GM23338 (cell line): Measurements from ENCODE around the gene BIRC7. TPM values are rescaled to one million over a fixed set of nuclear protein-coding genes. Genes with fewer than 3 reads are reported as not detected.

Experiments
- ATAC-seq: fragments of 200-7000 bp; cut with Tn5 transposase; 3 replicates; pipeline ENCODE4 v1.9.1; 2020
- DNase-seq: peaks from one replicate; pipeline ENCODE4 v3.0.0-alpha.2; 2015; ENCODE audit warnings: low spot score
- H2AFZ ChIP-seq: fragments of 200-600 bp; sonication (generic); 2 replicates; pipeline ENCODE4 v1.8.0; 2016; ENCODE audit warnings: antibody characterized with exemption, mild to moderate bottlenecking, moderate library complexity
- H3F3A ChIP-seq: fragments of 200-600 bp; sonication (generic); replicated peaks from 2 replicates; pipeline ENCODE4 v1.8.0; 2017; ENCODE audit warnings: antibody characterized with exemption, mixed run types, low read depth
- H3K27ac ChIP-seq: fragments of 200-600 bp; sonication (generic); 2 replicates; pipeline ENCODE4 v1.6.1; 2016; ENCODE audit warnings: low read depth
- H3K27me3 ChIP-seq: fragments of 200-600 bp; sonication (generic); 2 replicates; pipeline ENCODE4 v1.8.0; 2016; ENCODE audit warnings: mild to moderate bottlenecking, mixed run types, moderate library complexity; ENCODE audit not compliant: insufficient read depth
- H3K36me3 ChIP-seq: fragments of 200-600 bp; sonication (generic); 2 replicates; pipeline ENCODE4 v1.8.0; 2016; ENCODE audit warnings: mild to moderate bottlenecking; ENCODE audit not compliant: insufficient read depth
- H3K4me1 ChIP-seq: fragments of 200-600 bp; sonication (generic); 2 replicates; pipeline ENCODE4 v1.8.0; 2016; ENCODE audit warnings: mild to moderate bottlenecking, moderate library complexity; ENCODE audit not compliant: insufficient read depth
- H3K4me2 ChIP-seq: fragments of 200-600 bp; sonication (generic); 2 replicates; pipeline ENCODE4 v1.7.1; 2017; ENCODE audit warnings: mixed run types
- H3K4me3 ChIP-seq: fragments of 200-600 bp; sonication (generic); 2 replicates; pipeline ENCODE4 v1.6.1; 2016; ENCODE audit warnings: mixed run types
- H3K79me2 ChIP-seq: fragments of 200-600 bp; sonication (generic); replicated peaks from 2 replicates; pipeline ENCODE4 v1.8.0; 2017; ENCODE audit warnings: mild to moderate bottlenecking; ENCODE audit not compliant: insufficient read depth
- H3K9me2 ChIP-seq: fragments of 200-600 bp; sonication (generic); 2 replicates; pipeline ENCODE4 v1.8.0; 2017; ENCODE audit not compliant: insufficient read depth
- H4K20me1 ChIP-seq: fragments of 200-600 bp; sonication (generic); replicated peaks from 2 replicates; pipeline ENCODE4 v1.8.0; 2017; ENCODE audit warnings: mild to moderate bottlenecking; ENCODE audit not compliant: insufficient read depth
- H3K27ac Mint-ChIP-seq: 2 replicates; pipeline ENCODE4 v1.8.0; 2020; ENCODE audit warnings: inconsistent platforms, mild to moderate bottlenecking, moderate library complexity, mixed read lengths
- H3K27me3 Mint-ChIP-seq: 3 replicates; pipeline ENCODE4 v1.8.0; 2022; ENCODE audit warnings: low read depth, mild to moderate bottlenecking, moderate library complexity, mixed read lengths, inconsistent platforms; ENCODE audit not compliant: insufficient read depth, poor library complexity
- H3K36me3 Mint-ChIP-seq: 3 replicates; pipeline ENCODE4 v1.8.0; 2021; ENCODE audit warnings: low read depth, mild to moderate bottlenecking, inconsistent platforms, moderate library complexity, mixed read lengths
- H3K4me1 Mint-ChIP-seq: 3 replicates; pipeline ENCODE4 v1.8.0; 2020; ENCODE audit warnings: mild to moderate bottlenecking, inconsistent platforms, mixed read lengths
- H3K4me3 Mint-ChIP-seq: 3 replicates; pipeline ENCODE4 v1.8.0; 2021; ENCODE audit warnings: moderate library complexity, mild to moderate bottlenecking, inconsistent platforms, mixed read lengths
- H3K9me3 Mint-ChIP-seq: 3 replicates; pipeline ENCODE4 v1.8.0; 2020; ENCODE audit warnings: moderate library complexity, mild to moderate bottlenecking, inconsistent platforms, mixed read lengths
- EZH2phosphoT487 ChIP-seq: fragments of 200-600 bp; sonication (generic); IDR thresholded peaks from one replicate; pipeline ENCODE4 v1.8.1; 2018; ENCODE audit warnings: antibody characterized with exemption; ENCODE audit not compliant: unreplicated experiment
- JUNB ChIP-seq: IDR thresholded peaks from one replicate; pipeline ENCODE4 v1.6.1; 2016; ENCODE audit warnings: antibody characterized with exemption; ENCODE audit not compliant: unreplicated experiment
- NANOG ChIP-seq: IDR thresholded peaks from 2 replicates; pipeline ENCODE4 v1.6.1; 2016; ENCODE audit warnings: antibody characterized with exemption, borderline replicate concordance
- ZNF114 ChIP-seq: fragments of 250-450 bp; sonication (Bioruptor Pico); IDR thresholded peaks from 2 replicates; pipeline ENCODE4 v1.5.0; 2020; ENCODE audit warnings: mild to moderate bottlenecking, moderate library complexity
- ZNF331 ChIP-seq: fragments of 250-450 bp; sonication (Bioruptor Pico); IDR thresholded peaks from 2 replicates; pipeline ENCODE4 v1.5.0; 2020; ENCODE audit warnings: low read depth, mild to moderate bottlenecking, moderate library complexity
- polyA plus RNA-seq: library from polyadenylated mRNA; unstranded; fragments of >200 nt; fragmentation: Nextera tagmentation; extraction: Ambion mirVana; gene quantifications from 2 replicates; pipeline ENCODE4 v1.2.1, GENCODE V29; 2016
- total RNA-seq: library from RNA; depleted of rRNA; stranded (reverse); fragments of >200 nt; shearing (Covaris generic); gene quantifications from 2 replicates; pipeline ENCODE4 v1.2.3, GENCODE V29; 2014
- TF ChIP-seq, protein P1 (sequence below): fragments of 250-450 bp; sonication (Bioruptor Pico); IDR thresholded peaks from 2 replicates; pipeline ENCODE4 v1.5.0; 2020; ENCODE audit warnings: mild to moderate bottlenecking, moderate library complexity
- TF ChIP-seq, protein P2 (sequence below), 2 experiments: fragments of 200-600 bp in 1 of 2; sonication (generic) in 1 of 2; conservative IDR thresholded peaks; 2 replicates each; pipeline versions ENCODE4 v1.5.1 to v1.6.1; 2016 to 2017; ENCODE audit warnings: antibody characterized with exemption in 2 of 2, low read depth in 2 of 2, mild to moderate bottlenecking in 2 of 2, moderate library complexity in 1 of 2
- TF ChIP-seq, protein P3 (sequence below): IDR thresholded peaks from one replicate; pipeline ENCODE4 v1.6.1; 2018; ENCODE audit warnings: antibody characterized with exemption; ENCODE audit not compliant: unreplicated experiment

The BIRC7 gene
- total and polyA plus RNA-seq, 2 experiments from 2014 or later = 0.16 to 0.24 TPM

DNA sequence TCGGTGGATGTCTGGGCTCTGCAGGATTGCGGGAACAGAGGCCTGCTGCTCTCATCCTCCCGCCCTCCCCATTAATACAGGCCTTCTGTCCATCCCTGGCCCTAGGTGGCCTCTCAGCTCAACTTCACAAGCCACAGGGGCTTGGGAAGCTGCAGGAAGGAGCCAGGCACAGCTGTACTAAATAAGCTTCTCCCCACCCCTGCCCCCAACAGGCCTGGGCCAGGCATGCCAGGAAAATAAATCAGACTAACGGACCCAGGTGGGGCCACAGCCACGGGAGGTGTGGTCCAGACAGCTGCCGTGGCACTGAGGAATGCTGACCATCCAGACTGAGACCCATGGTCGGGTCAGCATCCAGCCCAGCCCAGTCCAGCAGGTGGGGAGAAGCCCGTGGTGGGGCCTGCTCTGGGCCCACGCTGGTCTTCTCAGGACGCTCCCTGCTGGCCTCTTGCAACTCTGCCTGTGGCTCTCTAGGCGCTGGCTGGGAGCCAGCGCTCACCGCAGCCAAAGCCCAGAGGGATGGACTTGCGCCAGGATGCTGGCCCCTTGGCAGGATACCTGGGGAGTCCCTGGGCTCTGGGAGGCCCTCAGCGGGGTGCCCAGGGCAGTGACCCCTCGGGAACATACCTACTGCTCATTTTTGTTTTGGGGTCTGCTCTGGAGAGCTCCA lies 11.2 kb upstream of the BIRC7 start:
- Histone ChIP-seq H3K4me2 (no peak overlapping the region), H3K27me3 (no peaks in the 10 kb centered on the region), H3F3A (no peaks in the 10 kb centered on the region; the same call in 1 of the 2 replicates), H3K27ac (no peak overlapping the region), H3K4me1 (peaks cover 14% of the 10 kb centered on the region; the same call in 1 of the 2 replicates), H3K36me3 (no peaks in the 10 kb centered on the region), H3K9me2 (no peaks in the 10 kb centered on the region), H3K4me3 (no peak overlapping the region), H2AFZ (no peak overlapping the region), H3K79me2 (no peaks in the 10 kb centered on the region), H4K20me1 (no peaks in the 10 kb centered on the region)
- ATAC-seq (peak; percentile 49), DNase-seq (no peak)
- H3K36me3 Mint-ChIP-seq = no peaks in the 10 kb centered on the region
- TF ChIP-seq, protein P1, sequence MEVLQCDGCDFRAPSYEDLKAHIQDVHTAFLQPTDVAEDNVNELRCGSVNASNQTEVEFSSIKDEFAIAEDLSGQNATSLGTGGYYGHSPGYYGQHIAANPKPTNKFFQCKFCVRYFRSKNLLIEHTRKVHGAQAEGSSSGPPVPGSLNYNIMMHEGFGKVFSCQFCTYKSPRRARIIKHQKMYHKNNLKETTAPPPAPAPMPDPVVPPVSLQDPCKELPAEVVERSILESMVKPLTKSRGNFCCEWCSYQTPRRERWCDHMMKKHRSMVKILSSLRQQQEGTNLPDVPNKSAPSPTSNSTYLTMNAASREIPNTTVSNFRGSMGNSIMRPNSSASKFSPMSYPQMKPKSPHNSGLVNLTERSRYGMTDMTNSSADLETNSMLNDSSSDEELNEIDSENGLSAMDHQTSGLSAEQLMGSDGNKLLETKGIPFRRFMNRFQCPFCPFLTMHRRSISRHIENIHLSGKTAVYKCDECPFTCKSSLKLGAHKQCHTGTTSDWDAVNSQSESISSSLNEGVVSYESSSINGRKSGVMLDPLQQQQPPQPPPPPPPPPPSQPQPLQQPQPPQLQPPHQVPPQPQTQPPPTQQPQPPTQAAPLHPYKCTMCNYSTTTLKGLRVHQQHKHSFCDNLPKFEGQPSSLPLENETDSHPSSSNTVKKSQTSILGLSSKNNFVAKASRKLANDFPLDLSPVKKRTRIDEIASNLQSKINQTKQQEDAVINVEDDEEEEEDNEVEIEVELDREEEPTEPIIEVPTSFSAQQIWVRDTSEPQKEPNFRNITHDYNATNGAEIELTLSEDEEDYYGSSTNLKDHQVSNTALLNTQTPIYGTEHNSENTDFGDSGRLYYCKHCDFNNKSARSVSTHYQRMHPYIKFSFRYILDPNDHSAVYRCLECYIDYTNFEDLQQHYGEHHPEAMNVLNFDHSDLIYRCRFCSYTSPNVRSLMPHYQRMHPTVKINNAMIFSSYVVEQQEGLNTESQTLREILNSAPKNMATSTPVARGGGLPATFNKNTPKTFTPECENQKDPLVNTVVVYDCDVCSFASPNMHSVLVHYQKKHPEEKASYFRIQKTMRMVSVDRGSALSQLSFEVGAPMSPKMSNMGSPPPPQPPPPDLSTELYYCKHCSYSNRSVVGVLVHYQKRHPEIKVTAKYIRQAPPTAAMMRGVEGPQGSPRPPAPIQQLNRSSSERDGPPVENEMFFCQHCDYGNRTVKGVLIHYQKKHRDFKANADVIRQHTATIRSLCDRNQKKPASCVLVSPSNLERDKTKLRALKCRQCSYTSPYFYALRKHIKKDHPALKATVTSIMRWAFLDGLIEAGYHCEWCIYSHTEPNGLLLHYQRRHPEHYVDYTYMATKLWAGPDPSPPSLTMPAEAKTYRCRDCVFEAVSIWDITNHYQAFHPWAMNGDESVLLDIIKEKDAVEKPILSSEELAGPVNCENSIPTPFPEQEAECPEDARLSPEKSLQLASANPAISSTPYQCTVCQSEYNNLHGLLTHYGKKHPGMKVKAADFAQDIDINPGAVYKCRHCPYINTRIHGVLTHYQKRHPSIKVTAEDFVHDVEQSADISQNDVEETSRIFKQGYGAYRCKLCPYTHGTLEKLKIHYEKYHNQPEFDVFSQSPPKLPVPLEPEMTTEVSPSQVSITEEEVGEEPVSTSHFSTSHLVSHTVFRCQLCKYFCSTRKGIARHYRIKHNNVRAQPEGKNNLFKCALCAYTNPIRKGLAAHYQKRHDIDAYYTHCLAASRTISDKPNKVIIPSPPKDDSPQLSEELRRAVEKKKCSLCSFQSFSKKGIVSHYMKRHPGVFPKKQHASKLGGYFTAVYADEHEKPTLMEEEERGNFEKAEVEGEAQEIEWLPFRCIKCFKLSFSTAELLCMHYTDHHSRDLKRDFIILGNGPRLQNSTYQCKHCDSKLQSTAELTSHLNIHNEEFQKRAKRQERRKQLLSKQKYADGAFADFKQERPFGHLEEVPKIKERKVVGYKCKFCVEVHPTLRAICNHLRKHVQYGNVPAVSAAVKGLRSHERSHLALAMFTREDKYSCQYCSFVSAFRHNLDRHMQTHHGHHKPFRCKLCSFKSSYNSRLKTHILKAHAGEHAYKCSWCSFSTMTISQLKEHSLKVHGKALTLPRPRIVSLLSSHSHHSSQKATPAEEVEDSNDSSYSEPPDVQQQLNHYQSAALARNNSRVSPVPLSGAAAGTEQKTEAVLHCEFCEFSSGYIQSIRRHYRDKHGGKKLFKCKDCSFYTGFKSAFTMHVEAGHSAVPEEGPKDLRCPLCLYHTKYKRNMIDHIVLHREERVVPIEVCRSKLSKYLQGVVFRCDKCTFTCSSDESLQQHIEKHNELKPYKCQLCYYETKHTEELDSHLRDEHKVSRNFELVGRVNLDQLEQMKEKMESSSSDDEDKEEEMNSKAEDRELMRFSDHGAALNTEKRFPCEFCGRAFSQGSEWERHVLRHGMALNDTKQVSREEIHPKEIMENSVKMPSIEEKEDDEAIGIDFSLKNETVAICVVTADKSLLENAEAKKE (CRISPR knock-in tag) = no peak
- TF ChIP-seq JUNB (no peak), NANOG (no peak), ZNF331 (no peak), ZNF114 (CRISPR knock-in tag) (no peak), EZH2phosphoT487 (no peak)
- TF ChIP-seq, protein P2, sequence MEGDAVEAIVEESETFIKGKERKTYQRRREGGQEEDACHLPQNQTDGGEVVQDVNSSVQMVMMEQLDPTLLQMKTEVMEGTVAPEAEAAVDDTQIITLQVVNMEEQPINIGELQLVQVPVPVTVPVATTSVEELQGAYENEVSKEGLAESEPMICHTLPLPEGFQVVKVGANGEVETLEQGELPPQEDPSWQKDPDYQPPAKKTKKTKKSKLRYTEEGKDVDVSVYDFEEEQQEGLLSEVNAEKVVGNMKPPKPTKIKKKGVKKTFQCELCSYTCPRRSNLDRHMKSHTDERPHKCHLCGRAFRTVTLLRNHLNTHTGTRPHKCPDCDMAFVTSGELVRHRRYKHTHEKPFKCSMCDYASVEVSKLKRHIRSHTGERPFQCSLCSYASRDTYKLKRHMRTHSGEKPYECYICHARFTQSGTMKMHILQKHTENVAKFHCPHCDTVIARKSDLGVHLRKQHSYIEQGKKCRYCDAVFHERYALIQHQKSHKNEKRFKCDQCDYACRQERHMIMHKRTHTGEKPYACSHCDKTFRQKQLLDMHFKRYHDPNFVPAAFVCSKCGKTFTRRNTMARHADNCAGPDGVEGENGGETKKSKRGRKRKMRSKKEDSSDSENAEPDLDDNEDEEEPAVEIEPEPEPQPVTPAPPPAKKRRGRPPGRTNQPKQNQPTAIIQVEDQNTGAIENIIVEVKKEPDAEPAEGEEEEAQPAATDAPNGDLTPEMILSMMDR (conservative IDR thresholded peaks at IDR 0.05; ENCODE audit: low read depth in 2 of 2) = peak in 1 of 2 experiments; percentile 9; a peak in 1 of 4 replicates
- TF ChIP-seq, protein P3, sequence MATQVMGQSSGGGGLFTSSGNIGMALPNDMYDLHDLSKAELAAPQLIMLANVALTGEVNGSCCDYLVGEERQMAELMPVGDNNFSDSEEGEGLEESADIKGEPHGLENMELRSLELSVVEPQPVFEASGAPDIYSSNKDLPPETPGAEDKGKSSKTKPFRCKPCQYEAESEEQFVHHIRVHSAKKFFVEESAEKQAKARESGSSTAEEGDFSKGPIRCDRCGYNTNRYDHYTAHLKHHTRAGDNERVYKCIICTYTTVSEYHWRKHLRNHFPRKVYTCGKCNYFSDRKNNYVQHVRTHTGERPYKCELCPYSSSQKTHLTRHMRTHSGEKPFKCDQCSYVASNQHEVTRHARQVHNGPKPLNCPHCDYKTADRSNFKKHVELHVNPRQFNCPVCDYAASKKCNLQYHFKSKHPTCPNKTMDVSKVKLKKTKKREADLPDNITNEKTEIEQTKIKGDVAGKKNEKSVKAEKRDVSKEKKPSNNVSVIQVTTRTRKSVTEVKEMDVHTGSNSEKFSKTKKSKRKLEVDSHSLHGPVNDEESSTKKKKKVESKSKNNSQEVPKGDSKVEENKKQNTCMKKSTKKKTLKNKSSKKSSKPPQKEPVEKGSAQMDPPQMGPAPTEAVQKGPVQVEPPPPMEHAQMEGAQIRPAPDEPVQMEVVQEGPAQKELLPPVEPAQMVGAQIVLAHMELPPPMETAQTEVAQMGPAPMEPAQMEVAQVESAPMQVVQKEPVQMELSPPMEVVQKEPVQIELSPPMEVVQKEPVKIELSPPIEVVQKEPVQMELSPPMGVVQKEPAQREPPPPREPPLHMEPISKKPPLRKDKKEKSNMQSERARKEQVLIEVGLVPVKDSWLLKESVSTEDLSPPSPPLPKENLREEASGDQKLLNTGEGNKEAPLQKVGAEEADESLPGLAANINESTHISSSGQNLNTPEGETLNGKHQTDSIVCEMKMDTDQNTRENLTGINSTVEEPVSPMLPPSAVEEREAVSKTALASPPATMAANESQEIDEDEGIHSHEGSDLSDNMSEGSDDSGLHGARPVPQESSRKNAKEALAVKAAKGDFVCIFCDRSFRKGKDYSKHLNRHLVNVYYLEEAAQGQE = no peak
- no peak overlapping the region for H3K4me3 Mint-ChIP-seq
- H3K27me3 Mint-ChIP-seq = peaks cover 20% of the 10 kb centered on the region
- H3K9me3 Mint-ChIP-seq = no peaks in the 10 kb centered on the region
- H3K4me1 Mint-ChIP-seq = peaks cover 36% of the 10 kb centered on the region
- H3K27ac Mint-ChIP-seq = no peak overlapping the region
